Spleen (tissue), 7 donors: Measurements from ENCODE around the gene UQCRC2.

Experiments
- CTCF ChIP-seq, 11 experiments: fragments of 200-600 bp in 7 of 11; fragments of 450-650 bp in 4 of 11; sonication (generic) in 4 of 11; IDR thresholded peaks in 8 of 11; conservative IDR thresholded peaks in 3 of 11; 1 replicate in 7 of 11; 2 replicates in 4 of 11; pipeline versions ENCODE4 v1.4.0 to v1.8.0; 2016 to 2021; ENCODE audit warnings: antibody characterized with exemption in 11 of 11, inconsistent platforms in 4 of 11, mild to moderate bottlenecking in 1 of 11
- POLR2A ChIP-seq, 3 donors: fragments of 450-650 bp; IDR thresholded peaks; one replicate each; pipeline ENCODE4 v1.5.1; 2017; ENCODE audit warnings: antibody characterized with exemption in 3 of 3, mild to moderate bottlenecking in 1 of 3
- POLR2AphosphoS5 ChIP-seq, 3 donors: sonication (generic); formaldehyde crosslinking; IDR thresholded peaks; one replicate each; pipeline ENCODE4 v1.5.1; 2017; ENCODE audit warnings: antibody characterized with exemption in 3 of 3
- donor health status: DM: no; HTN: no; CAD: no; lungs with moderate emphysema.
- donor health status: DM: no; HTN: no; CAD: no.
- donor health status: DM: no; HTN: no; CAD: no.

GRCh38 chr16:21952040-21952792 is 945 bp upstream of the UQCRC2 start:
- TF ChIP-seq CTCF (IDR thresholded peaks at IDR 0.05 in 8 of 11, conservative IDR thresholded peaks at IDR 0.05 in 3 of 11) (no peak), POLR2A (IDR thresholded peaks at IDR 0.05) (no peak), POLR2AphosphoS5 (IDR thresholded peaks at IDR 0.05) (no peak)
